Right hindlimb (tissue), 1 donor: ENCODE measurements around the gene KAZN.

Experiments
- DNase-seq: peaks from one replicate; pipeline ENCODE4 v3.0.0-alpha.2; 2018

The KAZN gene

DNA sequence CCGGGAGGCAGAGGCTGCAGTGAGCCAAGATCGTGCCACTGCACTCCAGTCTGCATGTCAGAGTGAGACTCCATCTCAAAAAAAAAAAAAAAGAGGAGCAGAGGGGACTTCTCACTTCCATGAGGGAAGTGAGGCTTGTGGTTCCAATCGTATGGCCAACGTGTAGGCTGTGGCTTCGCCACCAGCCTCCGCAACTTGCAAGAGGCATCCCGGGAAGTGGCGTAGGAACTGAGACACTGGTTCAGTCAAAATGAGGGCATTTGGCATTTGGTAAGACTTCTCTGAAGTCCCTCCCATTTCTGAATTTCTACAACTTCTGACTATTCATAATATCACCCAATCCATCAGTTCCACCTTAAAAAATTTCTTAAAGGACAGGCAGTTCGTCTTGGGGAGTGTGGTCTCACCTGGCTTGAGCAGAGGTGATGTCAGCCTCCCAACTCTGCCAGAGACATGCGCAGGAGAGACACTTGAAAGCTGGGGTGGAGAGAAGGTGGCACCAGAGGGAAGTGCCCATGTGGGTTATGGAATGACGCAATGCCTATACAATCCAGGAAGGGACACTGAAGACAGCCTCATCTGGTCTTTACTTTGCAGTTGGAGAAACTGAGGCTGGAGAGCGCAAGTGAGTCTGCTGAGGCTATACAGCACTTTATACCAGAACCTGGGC, 17.2 kb downstream of the KAZN start:
- DNase-seq: no peak

DNA sequence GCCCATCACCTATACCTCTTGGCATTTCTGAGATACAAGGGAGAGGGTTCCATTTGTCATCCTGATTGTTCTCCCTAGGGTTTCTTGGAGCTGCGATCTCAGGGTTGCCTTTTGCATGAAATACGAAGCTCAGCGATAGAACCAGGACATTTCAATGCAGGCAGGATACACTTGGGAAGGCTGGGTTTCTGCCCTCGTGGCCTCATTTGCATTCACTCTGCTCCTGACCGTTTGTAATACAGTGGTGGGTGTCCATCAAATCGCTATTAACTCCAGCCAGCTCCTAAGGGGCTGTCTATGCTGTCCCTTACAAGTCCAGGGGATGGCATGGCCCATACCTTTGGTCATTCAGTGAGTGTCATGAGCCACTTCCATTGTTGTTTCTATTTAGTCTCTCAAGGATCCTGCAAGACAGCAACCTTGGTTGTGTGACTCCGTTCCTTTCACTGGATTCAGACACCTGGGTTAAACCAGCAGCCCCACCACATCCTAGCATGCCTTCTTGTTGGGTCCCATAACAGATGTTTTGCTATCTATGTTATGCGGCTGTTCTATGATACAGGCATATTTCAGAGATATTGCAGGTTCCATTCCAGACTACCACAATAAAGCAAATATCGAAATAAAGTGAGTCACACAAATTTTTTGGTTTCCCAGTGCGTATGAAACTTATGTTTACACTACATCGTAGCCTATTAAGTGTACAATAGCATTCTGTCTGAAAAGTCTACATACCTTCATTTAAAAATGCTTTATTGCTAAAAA, 18.3 kb downstream of the KAZN start:
- no peak for DNase-seq

DNA sequence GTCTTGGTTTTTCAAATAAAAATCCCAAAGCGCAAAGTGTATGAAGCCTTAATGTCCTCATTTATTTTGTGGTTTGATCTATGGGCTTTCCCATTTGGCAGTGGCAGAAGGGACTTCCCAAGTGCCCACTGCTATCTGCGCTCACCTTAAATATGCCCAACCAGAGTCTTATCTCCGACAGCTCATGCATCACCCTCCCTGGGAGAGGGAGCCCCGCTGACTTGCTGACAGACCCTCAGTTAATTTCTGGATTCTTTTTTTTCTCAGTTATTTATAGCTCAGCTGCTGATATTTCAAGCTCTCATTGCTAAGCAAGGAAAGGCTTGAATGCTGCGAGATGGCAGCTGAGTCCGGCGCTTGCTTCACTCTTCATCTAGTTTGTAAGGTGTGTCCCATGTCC, 19.3 kb downstream of the KAZN start:
- DNase-seq: no peak

DNA sequence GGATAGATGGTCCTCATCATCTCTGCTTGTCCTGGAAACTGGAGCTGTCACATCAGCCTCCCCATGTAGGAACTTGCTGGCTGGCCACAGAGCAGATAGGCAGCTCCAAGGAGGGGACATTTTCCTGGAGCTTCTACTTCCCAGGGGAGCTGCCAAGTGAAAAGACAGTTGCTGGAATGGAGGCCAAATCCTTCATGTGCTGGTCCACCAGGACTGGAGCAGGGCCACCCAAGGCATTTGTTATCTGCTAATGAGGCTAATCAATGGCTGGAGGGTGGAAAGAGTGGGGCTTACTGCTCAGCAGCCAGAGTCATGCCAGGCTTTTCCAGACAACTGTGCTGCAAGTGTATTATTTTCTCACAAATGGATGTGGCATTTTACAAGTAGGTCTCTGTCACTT, 22.5 kb downstream of the KAZN start:
- no peak for DNase-seq

DNA sequence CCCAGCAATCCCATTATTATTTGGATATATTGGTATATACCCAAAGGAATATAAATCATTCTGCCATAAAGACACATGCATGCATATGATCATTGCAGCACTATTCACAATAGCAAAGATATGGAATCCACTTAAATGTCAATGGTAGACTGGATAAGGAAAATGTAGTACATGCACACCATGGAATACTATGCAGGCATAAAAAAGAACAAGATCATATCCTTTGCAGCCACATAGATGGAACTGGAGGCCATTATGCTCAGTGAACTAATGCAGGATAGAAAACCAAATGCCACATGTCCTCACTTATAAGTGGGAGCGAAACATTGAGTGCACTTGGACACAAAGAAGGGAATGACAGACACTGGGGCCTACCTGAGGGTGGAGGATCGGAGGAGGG, 24.6 kb downstream of the KAZN start:
- DNase-seq: no peak

DNA sequence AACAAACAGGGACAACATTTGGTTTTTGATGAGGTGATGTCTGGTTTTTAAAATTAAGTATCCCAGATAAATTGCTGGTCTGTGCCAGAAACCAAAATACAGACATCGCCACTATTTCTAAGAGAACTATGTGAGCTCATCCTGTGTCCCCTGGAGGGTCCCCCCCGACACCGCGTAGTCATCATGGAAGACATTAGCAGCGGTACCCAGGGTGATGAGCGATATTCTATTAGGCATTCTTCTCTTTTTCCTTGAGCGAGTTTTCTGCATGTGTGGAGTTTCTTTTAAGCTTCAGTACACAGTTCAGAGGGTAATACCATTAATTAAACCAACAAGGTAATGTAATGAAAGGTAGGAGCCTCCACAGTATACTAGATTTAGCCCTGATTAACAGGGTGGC, 26.5 kb downstream of the KAZN start:
- DNase-seq: no peak

DNA sequence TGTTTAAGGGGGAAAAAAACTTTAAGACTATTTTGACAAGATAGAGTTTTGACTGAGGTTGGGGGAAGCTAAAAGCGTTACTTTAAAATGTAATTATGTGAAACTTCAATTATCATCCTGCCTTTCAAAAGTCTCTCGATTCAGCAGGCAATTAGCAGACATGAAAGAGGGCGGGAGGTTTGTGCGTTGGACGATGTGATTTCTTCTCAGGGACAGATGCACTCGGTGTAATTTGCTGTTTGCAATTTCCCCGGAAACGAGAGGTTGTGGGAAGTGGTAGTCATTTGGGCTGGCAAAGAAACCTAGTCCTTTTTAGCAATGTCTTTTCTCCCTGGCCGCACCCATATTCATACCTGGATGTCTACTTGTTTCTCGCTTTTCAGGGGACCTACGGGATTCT, 27.1 kb downstream of the KAZN start:
- no peak for DNase-seq

DNA sequence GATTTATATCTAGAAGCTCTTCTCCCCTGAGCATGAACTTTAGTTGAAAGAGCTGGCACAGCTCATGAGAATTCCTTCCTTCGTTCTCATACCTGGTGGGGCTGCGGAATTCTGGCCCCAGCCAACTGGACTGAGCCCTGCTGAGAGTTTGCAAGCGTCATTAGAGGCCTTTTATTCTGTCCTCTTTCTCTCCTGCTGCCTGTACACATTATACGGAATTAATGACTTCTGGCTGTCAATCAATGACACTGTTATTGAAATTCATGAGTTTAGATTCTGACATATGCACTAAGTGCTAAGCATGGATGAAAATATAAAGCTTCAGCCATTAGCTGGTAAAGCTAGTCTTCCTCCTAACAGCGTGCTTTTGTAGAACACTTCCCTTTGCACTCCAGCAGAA, 27.5 kb downstream of the KAZN start:
- DNase-seq: no peak

DNA sequence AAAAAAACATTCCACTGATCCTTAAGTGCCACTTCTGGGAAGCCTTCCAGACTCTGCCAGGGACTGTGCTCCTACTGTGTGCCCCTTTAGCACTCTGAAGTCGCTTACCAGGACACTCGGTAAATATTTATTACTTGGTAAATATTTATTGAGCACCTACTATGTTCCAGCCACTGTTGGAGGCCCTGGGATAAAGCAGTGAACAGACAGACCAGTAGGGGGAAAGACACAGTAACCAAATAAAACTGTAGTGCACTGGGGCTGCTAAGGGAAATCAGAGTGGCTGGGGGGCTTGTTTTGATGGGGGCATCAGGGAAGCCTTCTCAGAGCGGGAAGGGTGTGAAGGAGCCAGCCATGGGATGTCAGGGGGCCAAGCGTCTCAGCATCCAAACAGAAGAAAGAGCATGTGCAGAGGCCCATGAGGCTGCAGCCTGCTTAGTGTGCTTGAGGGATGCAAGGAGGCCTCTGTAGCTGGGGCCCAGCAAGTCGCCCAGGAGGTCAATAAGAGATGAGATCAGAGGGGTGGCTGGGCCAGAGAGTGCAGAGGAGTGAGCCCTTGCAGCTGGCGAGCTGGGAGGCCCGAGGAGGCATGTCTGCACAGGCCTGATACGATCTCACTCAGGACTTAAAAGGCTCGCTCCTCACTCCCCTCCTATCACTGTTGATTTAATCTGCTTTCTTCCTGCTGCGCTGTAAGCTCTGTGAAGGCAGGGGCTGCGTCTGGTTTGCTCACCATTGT, 28.6 kb downstream of the KAZN start:
- DNase-seq: peak; percentile 34

DNA sequence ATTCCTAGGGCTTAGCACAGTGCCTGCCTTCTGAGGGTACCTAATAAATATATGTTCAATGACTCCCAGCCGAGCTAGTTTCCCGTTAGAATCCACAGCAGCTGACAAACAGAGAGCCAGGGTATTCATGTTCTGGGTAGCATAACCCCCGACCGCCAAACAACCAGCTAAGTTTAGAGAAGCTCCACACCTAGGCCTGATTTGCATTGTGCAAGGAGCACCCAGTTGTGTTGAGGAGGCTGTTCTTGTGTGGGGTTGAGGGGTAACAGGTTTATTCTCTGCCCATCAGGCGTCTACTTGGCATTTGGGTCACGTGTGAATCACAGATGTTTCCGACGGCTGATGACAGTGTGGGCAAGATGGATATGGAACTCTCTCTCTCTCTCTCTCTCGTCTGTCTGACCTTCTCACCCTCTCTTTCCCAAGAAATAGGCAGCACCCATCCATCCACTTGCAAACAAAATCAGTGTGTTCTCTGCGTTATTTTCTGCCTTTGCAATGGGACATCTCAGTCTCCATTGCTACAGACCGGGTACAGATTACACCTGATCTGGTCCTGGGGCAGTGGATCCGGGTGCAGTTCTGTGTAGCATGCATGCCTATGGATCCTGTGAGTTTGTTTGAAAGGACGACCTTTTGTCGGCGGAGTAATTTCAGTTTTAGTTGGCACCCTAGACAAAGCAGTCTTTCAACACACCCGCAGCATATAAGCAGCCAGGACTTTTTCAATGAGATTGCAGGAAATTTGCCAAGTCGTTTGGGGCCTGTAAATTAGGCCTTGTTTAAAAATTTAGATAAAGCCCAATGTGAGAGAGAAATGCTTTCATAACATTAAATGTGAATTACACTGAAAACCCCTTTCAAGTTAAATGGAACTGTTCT, 29.4 kb downstream of the KAZN start:
- no peak for DNase-seq

DNA sequence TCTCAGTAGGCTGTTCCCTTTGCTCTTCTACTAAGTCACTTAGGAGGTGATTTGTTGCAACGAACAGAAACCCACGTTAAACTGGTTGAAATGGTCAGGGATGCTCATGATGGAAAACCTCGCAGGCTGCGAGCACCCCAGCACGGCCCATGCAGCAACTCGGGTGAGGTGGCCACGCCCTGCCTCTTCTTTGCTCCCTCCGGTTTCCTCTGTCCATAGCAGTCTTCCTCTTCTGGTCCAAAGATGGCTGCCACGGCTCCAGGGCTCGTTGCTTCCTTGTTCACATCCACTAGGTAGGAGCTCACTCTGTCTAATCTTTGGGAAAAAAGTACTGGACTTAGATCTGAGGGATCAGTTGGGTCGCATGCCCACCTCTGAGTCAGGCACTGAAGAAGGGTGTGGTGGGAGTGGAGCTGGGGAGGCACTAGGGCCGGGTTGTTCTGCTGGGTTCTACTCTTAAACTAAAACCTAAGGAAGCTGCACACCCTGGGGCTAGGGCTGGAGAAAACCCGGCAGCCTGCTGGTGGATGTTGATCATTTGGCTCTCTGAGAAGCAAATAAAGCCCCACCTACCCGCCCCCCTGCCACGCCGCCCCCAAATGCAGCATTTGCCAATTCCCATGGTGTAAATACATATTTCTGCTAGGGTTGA, 31.0 kb downstream of the KAZN start:
- DNase-seq: no peak

DNA sequence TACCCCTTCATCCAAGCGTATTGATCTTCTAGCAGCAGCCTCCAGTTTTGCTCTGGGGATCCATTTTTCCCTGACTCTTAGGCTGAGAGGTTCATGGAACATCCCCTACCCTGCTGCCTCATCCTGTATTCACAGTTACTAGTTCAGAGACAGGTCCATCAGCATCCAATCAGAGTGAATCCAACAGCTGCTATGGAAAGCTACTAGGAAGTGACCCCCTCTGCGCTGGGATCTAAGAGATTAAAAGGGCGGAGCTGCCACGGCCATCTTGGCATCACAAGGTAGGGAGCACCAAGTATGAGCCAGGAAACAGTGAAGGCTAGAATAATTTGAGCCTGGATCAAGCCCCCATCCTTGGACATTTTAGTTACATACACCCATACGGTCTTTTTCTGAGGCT, 32.5 kb downstream of the KAZN start:
- DNase-seq: no peak

DNA sequence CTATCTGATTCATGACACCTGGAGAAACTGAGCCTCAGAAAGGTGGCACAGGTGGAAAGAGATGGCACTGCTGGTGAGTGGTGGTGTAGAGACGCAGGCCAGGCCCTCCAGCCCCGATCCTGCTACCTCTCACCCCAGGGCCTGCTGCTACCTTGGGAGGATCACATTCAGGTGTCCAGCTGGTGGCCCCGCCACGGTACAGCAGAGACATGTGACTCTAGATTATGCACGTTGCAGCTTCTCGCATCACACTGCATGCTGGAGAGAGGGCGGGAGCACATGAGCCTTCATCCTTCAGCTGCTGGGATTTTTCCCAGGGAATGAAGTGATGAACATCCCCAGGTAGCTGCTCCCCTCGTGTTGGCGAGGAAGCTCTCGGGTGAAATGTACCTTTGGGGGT, 32.9 kb downstream of the KAZN start:
- DNase-seq: no peak

DNA sequence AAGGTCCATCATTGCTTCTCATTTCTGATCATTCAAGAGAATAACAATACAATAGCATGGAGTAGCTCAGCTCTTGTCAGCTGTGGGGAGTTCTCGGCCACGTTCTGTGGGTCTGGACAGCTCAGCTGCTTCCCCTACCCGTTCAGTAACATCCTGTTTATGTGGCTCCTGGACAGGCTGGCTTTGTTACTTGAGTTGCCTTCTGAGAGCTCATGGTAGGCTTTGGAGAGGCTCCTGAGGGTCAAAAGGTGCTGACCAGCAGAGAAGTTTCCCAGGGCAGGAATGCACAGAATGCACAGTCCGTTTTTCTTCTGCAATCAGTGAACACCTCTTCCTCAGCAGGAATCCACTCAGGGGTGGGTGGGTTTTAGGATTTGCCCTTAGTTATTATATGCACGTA, 36.0 kb downstream of the KAZN start:
- DNase-seq: no peak

DNA sequence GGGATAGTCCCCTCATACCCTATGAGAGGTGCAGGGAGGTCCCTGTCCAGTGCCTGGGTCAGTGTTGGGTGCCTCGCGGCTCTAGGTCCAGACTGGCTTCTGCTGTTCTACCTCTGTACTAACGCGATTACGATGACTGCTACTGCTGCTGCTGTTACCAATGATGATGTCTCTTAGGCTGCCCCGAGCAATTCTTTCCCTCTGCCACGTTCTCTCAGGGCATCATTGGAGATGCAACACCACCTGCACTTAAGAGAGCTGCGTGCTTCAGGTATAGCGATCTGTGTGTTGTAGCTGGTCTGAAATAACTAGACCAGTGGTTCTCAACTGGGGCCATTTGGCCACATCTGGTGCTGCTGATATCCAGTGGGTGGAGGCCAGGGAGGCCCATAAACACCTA, 36.9 kb downstream of the KAZN start:
- DNase-seq: no peak

DNA sequence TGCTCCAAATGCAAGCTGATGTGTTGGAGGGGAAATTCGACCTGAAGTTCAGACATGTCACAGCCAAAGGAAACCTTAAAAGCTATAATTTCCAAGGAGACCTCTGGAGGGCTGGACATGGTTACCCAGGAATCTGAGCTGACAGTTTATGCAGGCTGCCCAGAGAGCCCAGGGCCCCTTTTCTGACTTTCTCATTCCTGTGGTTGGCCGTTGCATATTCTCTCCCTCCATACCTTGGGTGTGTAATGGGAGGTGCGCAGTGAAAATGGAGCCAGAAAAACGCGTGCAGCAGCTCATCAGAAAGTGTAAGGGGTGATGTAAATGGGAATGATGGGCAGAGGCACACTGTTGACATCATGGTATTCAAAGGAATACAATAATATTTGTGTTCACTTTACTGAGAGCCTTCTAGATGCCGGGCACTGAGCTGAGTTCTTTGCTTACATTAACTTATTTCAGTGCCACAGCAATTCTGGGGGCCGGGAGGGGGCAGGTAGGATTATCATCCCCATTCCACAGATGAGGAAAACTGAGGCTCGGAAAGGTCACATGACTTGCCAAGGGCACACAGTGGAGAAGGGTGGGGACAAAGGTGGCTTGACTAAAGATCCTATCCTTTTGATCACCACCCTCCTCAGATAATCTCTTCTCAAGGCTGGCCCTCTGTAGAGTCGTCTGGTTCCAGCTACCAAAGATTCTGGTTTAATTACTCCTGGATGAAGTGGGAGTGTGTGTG, 38.6 kb downstream of the KAZN start:
- DNase-seq: no peak

DNA sequence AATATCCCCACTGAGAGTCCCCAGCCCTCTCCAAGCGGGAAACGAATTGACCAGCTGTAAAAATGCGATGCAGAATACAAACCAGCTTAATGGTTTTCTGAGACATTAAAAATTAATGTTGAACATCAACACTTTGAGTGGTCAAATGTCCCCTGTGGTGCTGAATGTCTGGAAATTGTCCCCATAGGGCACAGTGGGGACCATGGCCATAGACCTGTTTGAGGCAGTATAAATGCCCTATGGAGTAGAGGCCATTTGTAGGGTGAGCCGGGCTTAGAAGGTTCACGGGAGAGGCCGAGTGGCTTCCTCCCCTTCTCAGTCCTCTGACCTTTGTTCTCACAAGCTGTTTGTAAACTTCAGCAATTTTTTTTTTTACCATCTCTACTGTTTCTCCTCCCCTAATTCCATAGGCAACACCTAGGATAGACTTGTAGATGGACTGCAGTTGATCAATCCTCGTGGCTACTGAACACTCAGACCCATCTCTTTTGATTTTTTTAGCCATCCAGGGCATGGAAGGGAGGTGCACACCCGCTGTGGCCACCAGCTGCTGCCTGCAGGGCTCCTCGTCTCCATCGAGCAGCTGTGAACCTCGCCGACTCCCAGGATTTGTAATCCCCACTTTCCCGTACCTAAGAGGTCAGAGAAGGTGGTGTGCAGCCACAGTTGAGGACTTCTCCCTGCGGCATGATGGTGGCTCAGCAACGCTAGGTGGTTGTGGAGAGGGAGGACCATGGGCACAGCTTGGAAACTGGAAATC, 41.0 kb downstream of the KAZN start:
- no peak for DNase-seq

DNA sequence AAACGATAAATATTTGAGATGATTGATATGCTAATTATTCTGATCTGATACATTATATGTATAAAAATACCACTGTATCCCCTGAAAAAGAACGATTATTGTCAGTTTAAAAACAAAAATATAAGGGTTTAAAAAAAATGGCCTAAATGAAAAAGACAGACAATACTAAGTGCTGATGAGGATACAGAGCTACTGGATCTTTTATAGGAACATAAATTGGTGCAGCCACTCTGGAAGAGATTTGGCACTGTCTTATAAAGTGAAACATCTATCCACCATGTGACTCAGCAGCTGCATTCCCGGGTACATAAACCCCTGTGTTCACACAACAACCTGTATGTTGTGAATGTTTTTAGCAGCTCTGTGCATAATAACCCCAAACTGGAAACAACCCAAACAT, 44.2 kb downstream of the KAZN start:
- DNase-seq: no peak

DNA sequence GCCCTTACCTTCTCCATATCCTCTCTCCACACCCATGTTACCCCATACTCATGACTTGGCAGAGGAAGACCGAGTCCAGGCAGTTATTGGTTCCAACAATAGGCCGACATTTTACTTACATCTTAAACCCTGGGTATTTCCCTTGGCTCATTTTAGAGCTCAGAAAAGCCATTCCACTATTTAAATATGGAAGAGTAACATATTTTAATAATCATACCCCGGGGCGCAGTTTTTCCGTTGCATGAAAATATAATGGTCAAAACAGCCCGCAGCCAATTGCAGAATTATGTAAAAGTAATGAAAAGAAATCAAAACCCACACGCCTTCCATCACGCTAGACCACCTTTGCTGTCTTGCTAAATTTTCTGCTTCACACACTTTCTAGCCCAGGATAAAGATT, 48.5 kb downstream of the KAZN start:
- no peak for DNase-seq

DNA sequence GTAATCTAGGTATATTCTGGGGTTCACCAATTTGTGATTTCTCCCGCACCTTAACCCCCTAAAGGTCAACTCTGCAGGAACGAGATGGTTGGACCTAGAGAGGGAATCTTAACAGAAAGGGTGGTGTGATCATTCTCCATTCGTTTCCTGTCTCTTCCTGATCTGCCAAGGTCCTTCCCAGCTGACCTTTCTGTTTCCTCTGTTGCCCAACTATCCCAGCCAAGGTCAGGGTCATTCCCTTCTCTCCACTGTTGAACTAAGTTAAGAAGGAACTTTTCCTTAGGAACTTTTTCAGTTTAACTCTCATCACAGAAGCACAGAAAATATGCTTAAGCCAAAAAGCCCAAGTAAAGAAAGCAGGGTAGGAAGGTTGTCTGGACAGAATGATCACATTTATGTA, 49.3 kb downstream of the KAZN start:
- DNase-seq: no peak

DNA sequence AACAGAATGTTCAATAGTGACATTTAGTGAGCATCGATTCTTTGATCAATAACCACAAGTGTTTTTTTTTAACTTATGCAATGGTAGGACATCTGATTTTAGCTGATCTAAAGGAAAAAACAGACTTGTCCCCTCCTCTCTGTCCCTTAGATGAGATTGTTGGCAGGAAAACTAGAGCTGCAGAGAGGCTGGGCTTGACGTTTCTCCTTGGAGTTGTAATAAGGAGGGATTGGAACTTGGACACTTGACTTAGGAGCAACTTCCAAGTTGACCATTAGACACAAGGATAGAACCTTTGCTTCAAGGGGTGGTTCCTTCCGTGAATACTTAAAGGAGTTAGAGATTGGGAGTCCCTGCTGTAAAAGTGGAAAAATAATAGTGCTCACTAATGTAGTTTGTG, 49.9 kb downstream of the KAZN start:
- DNase-seq: no peak
